Stimulated activated CD4-positive, alpha-beta T cell treated with anti-CD3 and anti-CD28 coated beads, Interleukin-15, amount 100 ng/mL, for 1 hour (primary cell): ENCODE data around the gene FBXW12.
A peak's percentile ranks its signal among the peaks of the same experiment; 100 is the strongest.

Experiments used
- DNase-seq, 2 donors: peaks; one replicate each; pipeline ENCODE4 v3.0.0-alpha.2; 2020; ENCODE audit warnings: low read depth in 1 of 2, low spot score in 1 of 2

Gene FBXW12

DNA sequence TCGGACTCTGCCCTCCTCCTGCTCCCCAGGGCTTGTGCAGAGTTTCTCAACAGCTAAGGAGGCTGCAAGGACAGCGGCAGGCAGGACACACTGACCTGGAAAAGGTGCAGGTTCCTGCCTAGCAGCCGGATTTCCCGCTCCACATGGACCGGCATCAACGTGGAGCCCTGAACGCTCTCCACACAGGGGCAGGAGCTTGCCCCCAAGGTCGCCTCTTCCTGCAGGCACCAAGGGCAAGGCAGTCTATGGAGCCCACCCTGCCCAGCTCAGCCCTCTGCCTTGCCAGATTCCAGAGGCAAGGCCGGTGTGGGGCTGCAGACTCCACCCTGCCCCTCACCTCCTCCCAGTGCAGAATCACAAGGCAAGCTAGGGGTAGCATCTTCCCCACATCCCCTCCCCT lies 47.1 kb downstream of the FBXW12 start:
- no peak for DNase-seq

DNA sequence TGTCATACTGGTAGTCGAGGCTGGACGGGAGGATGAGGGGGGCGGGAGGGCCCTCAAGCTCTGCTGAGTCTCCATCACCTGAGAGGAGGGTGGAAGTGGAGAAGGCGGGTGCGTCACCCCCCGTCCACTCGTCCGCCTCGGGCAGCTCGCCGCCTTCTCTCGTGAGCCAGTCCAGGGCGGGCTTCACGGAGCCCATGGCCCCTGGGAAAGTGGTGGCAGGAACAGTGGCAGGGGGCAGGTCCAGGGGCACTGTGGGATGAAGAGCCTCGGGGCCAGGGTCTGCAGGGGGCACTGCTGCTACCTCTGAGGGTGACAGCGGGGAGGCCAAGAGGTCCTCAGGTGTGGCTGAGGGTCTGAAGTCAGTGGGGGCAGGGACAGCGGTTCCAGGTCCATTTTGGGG lies 47.6 kb downstream of the FBXW12 start:
- no peak for DNase-seq

DNA sequence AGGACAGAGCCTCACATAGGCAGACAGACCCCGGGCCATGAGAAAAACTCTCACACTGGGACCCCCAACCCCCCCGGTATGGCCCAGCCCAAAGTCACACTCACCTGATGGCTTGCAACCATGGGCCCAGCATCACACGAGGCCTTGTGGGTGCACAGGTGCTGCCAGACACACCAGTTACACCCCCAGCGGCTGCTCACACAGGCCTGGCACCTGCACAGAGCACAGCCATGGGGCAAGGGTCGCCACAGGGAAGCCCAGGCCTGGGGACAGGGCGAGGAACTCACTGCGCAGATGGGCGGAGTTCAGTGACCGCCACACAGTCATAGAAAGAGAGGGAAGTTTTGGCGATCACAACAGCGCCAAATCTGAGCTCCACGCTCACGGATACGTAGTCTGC lies 48.5 kb downstream of the FBXW12 start:
- no peak for DNase-seq

DNA sequence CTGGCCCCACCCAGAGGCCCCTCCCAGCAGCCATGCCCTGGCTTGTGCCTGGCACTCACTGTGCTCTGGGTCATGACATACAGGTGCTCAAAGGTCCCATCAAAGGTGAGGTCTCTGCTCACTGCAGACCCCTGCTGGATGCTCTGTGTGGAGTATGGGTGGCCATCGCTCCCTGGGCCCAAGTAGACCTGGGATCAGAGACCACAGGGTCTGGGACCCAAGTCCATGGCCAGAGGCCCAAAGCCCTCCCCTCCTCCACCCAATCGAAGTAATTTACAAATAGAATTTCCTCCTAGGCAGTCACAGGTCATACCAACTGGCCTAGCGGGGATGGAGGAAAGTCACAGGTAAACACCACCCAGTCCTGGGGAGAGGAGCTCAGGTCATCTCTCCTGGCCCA lies 50.3 kb downstream of the FBXW12 start:
- DNase-seq, result no peak

DNA sequence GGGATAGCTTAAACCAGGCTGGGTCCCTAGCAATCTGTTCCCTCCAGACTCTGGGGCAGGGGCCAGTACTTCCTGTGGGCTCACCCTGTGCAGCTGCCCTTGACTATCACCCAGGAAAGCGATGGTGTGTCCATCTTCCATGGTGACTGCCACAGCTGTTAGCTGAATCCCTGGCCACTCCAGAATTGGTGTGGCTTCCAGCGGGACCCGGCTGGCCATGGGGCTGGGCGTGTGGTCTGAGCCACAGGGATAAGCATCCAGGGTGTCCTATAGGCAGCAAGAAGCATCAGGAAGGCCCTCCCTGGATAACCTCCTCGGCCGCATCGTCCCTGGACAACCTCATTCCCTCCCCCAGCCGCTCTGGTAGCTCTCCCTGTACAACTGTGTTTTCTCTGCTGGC lies 50.7 kb downstream of the FBXW12 start:
- DNase-seq, result no peak

DNA sequence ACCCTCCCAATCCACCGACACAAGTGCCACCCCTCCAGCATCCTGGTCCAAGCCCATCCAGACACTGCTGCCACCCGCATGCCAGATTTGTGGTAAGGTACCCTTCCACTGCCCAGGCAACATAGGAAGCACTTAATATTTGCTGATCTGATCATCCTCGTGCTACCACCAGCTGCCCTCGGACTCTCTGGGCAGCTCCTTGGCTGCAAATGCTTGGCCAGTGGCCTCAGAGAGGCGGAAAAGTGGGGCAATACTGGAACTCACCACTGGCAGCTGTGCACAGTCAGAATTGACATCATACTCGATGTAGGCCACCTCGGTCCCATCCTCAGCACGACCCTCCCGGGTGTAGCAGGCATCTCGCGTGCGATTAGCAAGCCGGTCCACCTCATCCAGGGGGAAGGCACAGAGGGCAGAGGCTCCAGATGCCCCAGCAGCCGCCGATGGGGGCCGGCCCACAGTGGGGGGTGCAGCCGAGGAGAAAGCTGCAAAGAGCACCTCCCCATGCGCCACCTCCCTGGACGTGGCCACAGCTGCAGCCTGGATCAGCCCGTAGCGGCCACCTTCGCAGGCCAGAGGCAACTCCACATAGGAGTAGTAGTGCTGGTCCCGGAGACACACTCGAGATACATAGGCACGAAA lies 51.3 kb downstream of the FBXW12 start:
- no peak for DNase-seq

DNA sequence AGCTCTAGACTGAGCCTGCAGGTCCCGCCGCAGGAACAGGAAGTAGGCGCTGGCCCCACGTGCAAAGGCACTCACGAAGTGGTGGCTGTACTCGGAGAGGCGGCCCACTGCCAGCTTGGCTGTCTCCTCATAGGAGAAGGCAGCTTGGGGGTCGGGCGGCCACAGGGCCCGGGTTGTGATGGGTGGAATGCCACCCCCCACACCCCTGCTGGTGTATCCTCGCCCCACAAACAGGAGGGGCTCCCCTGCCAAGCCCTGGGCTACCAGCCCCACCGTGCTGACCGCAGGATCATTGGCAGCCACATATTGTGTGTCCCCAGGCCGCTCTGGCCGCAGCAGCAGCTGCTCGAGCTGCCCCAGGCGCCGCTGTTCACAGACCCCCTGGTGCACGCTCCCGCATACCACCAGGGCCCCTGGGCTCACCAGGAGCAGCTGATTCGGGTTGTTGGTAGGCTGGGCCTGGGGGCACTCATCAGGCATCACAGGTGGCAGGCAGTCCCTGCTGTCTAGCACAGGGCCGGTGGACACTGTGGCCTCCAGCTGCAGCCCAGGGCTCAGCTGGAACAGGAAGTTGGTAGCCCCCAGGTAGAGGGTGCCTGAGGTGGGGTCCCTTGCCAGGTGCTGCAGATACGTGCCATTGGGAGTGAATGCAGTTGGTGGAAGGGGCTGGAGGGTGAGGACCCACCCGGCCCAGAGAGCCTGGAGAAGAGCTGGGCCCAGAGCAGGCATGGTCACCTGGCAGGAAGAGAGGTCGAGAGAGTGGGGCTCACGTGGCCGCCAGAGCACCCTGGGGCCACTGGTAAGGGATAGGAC lies 52.1 kb downstream of the FBXW12 start:
- DNase-seq, result no peak

DNA sequence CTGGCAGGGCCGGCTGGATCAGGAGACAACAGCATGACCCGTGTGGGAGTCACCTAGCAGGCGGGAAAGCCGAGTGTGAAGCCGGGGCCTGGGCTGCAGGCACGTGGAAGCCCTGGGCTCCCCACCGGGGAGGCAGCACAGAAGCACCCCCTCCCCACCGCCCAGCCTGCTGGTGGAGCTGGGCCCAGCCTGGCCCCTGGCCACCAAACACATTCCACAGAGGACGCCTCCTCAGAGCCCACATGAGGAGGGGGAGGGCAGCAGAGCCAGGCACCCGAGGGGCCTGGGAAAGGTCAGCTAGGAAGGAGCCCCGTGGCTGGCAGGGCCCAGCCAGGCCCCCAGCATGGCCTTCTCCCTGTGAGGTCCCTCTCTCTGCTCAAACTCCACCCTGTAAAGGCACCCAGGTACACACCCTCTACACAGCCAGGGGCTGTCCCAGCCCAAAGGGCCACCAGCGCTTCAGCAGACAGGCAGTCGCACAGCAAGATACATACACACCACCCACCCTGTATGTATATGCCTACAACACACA lies 53.3 kb downstream of the FBXW12 start:
- DNase-seq, result no peak

DNA sequence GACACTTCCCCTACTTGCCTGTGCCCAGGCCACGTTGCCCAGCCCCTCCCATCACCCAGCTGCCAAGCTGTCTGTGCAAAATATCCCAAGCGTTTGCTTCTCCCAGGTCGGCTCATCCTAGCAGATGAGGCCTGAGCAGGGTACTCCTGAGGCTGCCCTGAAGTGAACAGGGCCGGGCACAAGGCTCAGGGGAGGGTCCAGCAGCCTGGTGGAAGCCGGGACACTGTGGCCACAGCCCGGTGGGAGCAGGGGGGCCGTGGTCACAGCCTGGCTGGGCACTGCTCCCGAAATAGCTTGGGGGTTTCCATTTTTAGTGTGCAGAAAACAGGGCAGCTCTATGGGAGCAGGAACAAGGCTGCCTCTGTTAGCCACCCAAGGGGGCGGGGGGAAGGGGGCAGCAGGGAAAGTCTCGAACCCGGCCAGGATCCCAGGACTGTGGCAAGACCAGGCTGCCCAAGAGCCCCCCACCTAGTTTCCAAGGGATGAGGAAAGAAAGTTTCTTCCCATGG lies 54.4 kb downstream of the FBXW12 start:
- no peak for DNase-seq

DNA sequence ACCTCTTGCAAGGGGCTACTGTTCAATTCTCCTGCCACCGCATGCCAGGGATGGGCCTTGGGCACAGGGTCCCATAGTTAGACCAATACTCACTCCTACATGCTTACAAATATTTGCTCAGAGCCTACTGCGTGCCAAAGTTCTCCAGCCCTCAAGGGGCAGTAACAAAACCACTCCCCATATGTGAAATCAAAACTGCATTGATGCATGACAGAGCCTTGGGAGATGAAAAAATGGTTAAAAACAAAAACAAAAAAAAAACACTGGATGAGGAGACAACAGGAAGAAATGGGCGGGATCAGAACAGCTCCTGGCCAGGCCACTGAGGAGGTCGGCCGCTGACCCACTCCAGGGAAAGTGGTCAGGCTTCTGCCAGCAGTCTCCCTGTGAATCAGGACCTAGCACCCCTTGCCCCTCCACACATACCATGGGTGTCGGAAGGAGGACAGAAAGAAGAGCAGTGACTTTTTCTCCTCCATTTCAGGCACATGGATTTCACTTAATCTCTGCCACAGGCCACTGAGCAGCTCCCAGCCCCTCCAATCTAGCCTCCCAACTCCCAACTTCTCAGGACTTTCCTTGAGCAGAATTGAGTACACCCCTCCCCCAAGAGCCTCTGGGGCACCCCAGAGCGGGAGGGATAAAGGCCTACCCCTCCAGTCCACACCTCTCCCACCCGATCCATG lies 55.1 kb downstream of the FBXW12 start:
- DNase-seq, result no peak

DNA sequence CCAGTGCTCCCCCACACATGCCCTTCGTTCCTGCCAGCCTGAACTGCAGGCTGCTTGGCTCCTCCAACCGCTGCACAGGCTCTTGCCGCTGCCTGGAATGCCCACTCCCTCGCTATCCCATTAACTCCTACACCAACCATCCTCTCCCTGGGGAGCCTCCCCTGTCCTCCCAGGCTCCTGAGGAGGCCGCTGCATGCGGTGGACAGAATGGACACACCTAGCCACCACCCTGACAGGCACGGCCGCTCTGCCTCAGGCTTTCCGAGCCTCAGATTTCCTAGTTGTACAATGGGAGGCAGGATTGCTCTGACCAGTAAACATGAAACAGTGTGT lies 55.6 kb downstream of the FBXW12 start:
- no peak for DNase-seq

DNA sequence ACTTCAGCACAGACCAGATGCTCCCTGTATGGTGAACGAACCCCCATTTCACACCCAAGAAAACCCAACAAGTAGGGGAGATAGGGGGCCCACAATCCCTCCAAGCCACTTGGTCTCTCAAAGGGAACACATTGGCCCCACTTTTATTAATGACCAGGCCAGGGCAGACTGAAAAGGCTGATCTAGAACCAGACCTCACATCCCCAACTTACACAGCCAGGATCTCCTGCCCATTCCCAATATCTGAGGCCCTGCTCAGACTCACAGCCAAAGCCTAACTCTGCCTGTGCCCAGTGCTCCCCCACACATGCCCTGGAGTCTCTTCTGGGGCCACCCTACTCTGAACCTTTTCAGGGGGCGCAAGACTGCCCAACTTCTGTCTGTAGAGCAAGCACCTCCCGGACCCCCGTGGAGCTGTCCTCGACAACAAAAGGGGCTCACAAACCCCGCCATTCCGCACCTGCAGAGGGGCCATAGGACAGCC lies 56.1 kb downstream of the FBXW12 start:
- DNase-seq, result no peak

DNA sequence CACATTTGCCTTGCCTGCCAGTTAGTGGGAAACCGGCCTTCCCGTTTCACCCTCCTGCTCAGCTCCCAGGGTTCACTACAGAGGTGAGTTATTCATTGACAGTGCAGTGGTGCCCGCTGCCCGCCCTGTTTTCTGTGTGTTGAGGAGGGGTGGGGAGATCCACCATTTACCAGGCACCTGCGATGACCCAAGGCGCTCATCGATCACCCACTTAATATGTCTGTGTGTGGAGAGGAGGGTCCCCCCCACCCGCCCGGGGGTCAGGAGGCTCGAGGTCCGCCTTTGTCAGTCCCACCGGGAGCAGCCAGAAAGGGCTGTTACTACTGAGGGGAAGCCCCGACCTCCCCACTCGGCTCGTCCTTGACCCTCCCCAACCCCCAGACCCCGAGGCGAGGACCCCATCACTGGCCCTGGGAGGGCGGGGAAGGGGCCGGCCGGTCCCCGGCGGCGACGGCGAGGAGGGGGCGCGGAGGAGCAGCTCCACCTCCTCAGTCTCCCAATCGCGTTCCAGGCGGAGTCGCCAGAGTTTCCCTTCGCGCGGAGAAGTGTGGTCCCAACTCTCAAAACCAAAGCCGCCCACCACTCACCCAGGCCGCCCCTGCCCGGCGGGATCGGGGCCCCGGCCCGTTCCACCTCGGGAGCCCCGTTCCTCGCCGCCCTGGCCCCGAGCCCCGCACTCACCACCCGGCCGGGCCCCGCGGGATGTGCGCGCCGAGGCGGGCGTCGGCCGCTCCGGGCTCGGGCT lies 56.7 kb downstream of the FBXW12 start:
- DNase-seq, result no peak

DNA sequence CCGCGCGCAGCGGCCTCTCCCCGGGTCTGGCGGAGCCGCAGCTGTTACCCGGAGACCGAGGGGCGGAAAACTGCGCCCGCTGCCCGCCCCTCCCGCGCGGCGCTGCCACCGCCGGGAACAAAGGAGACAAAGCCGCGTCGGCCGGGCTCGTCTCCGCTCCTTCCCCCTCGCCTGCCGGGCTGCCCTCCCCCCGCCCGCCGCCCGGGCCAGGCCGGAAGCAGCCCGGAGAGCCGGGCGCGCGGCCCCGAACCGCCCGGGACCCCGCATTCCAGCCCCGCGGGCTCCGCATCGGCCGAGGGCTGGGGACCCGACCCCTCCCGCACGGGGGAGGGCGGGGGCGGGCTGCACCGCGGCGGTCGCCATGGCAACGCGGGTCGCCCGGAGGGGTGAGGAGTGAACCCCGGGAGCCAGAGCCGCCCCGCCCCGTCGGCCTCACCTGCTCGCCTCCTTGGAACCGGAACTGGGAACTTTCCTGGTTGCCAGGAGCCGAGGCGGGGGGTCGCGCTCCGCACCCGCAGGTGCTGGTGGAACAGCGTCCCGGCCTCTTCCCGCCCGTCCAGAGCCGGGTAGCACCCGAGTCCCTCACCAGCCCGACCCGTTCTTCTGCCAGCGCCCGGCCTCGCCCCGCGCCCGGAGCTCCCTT lies 57.4 kb downstream of the FBXW12 start:
- DNase-seq, result peak; percentile 46 to 51

DNA sequence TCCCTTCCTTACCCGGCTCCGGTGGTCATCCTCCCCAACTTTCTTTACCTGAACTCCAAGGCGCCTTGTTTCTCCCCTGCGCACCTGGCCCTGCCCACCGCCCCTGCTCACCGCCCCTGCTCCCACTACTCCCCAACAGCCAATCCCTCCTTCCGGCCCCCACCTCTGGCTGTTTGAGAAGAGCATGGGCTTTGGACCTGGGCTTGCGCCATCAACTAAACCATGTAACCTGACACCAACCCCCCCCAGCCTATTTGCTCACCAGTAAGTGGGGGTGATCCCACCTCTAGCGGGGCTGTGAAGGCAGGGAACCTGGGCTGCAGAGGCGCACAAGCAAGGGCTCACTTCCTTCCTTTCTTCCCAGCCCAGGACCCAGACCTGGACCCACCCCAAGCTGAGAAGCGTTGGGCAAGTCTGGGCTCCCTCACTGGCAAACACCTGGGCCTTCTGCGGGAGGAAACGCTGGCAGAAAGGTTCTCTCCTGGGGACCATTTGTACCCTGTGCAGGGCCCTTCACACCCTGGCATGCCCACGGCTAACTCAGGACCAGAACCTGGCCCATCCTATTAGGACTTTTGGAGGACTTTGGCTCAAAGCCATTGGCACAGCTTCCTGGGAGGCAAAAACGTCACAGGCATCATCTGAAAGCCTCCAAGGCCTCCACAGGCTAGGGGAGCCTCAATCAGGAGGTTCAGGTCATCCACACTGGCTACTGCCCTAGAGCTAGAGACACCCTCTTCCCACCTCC lies 58.1 kb downstream of the FBXW12 start, which contains the start of gene PLXNB1:
Gene PLXNB1 (minus strand): TSS at position 127 of the 748 bp plus-strand sequence. CDS start 5,475 bp downstream, outside the sequence.
- no peak for DNase-seq

DNA sequence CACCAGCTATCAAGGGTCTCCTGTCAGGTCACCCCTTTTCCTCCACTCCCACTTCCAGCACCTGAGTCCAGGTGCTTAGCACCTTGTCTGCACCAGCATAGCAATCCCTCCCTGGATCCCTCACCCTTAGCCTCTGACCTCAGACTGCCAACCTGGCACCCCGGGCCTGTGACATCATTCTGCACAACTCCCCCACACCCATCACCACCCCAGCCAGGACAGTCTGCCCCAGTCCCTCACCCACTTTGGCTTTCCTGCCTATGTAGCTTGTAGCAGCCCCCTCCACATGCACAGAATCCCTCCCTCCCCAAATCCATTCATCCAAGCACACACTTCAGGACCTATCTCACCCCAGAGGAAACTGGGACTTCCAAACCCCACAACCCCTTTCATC lies 58.7 kb downstream of the FBXW12 start:
- DNase-seq, result no peak

DNA sequence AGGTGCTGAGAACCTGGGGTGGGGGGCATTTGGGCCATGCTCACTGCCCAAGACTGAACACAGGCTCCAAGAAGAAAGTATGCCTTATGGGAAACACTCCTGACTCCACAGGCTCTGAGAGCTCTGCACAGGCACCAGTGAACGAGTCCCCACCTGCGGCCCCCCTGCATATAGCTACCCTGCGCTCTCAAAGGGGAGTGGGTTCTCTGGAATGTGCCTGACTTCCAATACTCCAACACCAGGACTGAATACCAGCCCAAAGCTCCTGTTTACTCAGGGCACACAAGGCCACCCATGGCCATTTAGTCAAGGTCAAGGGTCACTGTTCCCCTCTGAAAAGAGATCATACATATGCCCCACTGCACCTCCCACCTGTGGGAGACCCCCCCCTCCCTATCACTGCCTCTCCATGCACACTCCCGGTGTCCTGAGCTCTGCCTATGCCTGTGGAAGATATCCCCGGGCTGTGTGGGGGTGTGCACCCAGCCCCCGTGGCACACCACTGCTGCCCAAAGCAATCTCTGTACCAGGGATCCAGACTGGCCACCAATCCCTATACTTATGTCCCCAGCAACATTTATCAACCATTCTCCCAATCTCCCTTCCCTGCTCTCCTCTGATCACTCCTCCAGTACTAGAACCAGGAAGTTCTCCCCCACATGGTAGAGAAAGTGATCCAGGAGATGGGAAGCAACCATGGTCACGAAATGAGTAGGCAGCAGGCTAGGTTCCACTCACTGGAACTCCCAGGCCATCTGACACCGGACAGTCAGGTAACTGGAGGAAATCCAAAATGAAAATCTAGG lies 59.4 kb downstream of the FBXW12 start:
- DNase-seq, result no peak

DNA sequence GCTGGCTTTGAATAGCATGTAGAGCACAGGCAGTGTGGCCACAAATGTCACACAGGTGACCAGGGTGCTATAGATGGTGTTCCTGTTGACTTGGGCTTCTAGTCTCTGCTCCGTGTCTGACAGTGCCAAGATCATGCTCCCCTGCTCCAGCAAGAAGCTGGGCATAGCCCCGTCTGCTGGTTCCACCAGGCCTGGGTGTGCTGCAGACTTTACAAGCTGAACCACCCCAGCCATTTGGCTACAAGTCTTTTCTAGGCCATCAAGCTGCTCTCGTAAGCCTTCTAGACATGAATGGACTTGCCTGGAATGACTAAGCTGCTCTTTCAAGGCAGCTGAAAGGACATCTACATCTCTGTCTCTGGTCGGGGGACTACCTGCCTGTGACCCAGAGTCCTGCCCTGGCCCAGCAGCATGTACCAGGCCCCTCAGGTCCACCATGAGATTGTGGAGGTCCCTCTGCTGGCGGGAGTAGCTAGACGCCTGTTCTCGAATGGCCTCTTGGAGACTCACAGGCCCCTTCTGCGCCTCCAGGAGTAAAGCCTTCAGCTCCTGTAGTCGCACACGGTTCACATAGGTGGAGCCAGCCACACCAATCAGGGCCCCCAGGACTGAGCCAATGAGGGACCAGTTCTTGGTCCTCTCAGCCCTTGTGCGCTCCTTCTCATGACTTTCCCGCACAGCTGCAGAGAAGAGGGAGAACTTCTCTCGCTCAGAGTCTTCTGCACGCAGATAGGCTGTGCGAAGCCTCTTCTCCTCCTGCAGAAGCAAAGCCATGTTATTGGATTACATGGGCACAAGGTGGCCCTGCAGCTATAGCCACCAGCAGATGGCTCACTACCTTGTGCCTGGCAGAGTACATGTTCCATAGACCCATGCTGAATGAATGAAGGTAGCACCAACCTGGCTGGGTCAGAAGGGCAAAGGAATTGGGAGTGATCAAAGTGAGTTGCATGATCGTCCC lies 60.7 kb downstream of the FBXW12 start:
- no peak for DNase-seq
